Suprapubic skin (tissue), 4 donors: ENCODE data around the gene CDH10.

Experiments
- CTCF ChIP-seq, 2 donors: fragments of 200-600 bp in 1 of 2; fragments of 450-650 bp in 1 of 2; sonication (generic) in 1 of 2; IDR thresholded peaks; one replicate each; pipeline ENCODE4 v1.5.1; 2016 to 2019; ENCODE audit warnings: antibody characterized with exemption in 2 of 2, mild to moderate bottlenecking in 1 of 2, moderate library complexity in 1 of 2
- POLR2A ChIP-seq, 2 donors: fragments of 450-650 bp; IDR thresholded peaks; one replicate each; pipeline ENCODE4 v1.6.1; 2017; ENCODE audit warnings: antibody characterized with exemption in 2 of 2, mild to moderate bottlenecking in 2 of 2, moderate library complexity in 2 of 2
- POLR2AphosphoS5 ChIP-seq, 3 donors: sonication (generic); formaldehyde crosslinking; IDR thresholded peaks; one replicate each; pipeline ENCODE4 v1.6.1; 2017; ENCODE audit warnings: antibody characterized with exemption in 3 of 3

- no peak for TF ChIP-seq POLR2AphosphoS5 (IDR thresholded peaks at IDR 0.05)
- TF ChIP-seq CTCF (IDR thresholded peaks at IDR 0.05): no peak
- no peak for TF ChIP-seq POLR2A (IDR thresholded peaks at IDR 0.05)
These were observed 200.4 kb downstream of the CDH10 start for GRCh38 chr5:24444414-24444813.
